Mesodermal cell (in vitro differentiated cells): ENCODE measurements around the gene ZCCHC7. TPM values are rescaled to one million over a fixed set of nuclear protein-coding genes. Genes with fewer than 3 reads are reported as not detected.
"Not testable (repeated sequence)": the region's sequence is repeated elsewhere in the genome, so short reads cannot be mapped to it uniquely, and the experiment has no call there.

Experiments used
- H3K27ac ChIP-seq: 2 replicates; pipeline ENCODE4 v1.7.0; 2013; ENCODE audit warnings: mild to moderate bottlenecking, low read depth, low read length, moderate library complexity; ENCODE audit not compliant: severe bottlenecking
- H3K36me3 ChIP-seq: 2 replicates; pipeline ENCODE4 v1.7.1; 2013; ENCODE audit warnings: mild to moderate bottlenecking, low read length, moderate library complexity; ENCODE audit not compliant: control insufficient read depth, insufficient read depth
- H3K4me1 ChIP-seq: one replicate; pipeline ENCODE4 v1.7.1; 2013; ENCODE audit warnings: mild to moderate bottlenecking, low read length; ENCODE audit not compliant: insufficient read depth, control insufficient read depth, poor library complexity, severe bottlenecking
- H3K4me3 ChIP-seq: 2 replicates; pipeline ENCODE4 v1.7.0; 2013; ENCODE audit warnings: low read length, control low read depth, mild to moderate bottlenecking; ENCODE audit not compliant: insufficient read depth, poor library complexity, severe bottlenecking; ENCODE audit errors: extremely low read depth
- H3K9me3 ChIP-seq: 2 replicates; pipeline ENCODE4 v1.7.1; 2013; ENCODE audit warnings: mild to moderate bottlenecking, low read length, moderate library complexity; ENCODE audit not compliant: control insufficient read depth
- WGBS, 2 experiments: methylation state at CpG; one replicate each; pipeline ENCODE4 v1.1.5; 2013; ENCODE audit warnings: missing lambda C conversion rate in 2 of 2; ENCODE audit not compliant: insufficient coverage in 2 of 2; 5-methylcytosine and 5-hydroxymethylcytosine counted together
- polyA plus RNA-seq, 2 experiments: library from polyadenylated mRNA; stranded (reverse); fragments of 50-300 nt; gene quantifications; one replicate each; pipeline ENCODE4 v1.2.3, GENCODE V29; 2013

Gene ZCCHC7
- polyA plus RNA-seq (2013, experiment 1 of 2) = 23.7 TPM
- polyA plus RNA-seq (2013, experiment 2 of 2) = 26.5 TPM

GRCh38 chr9:37119907-37120842, at the start of gene ZCCHC7:
TSS of gene ZCCHC7 (plus strand) at chr9:37120574.
- peaks cover 5% of the 10 kb centered on the region for H3K4me1 ChIP-seq
- no peaks in the 10 kb centered on the region for H3K36me3 ChIP-seq
- H3K9me3 ChIP-seq = peaks cover 5% of the 10 kb centered on the region
- peak within 1 kb of the TSS; percentile 80 for H3K4me3 ChIP-seq
- 9 to 11% methylated on average over 47 to 57 of the region's 82 CpGs for WGBS, 2 experiments
- peak within 1 kb of the TSS; percentile 91 for H3K27ac ChIP-seq

- H3K27ac ChIP-seq, H3K4me1 ChIP-seq: not testable (repeated sequence)
- 73 to 100% methylated on average over 2 of the region's 4 CpGs for WGBS, 2 experiments
Observed at GRCh38 chr9:37074790-37075189, 45.6 kb upstream of the ZCCHC7 start.

GRCh38 chr9:37079370-37080164, 40.8 kb upstream of the ZCCHC7 start:
- H3K4me1 ChIP-seq = no peaks in the 10 kb centered on the region
- H3K4me3 ChIP-seq = peak overlapping the region; percentile 86
- WGBS, 2 experiments = 4 to 6% methylated on average over 42 to 46 of the region's 63 CpGs
- H3K27ac ChIP-seq = peak overlapping the region; percentile 72
- peaks cover 5% of the 10 kb centered on the region for H3K9me3 ChIP-seq
- no peaks in the 10 kb centered on the region for H3K36me3 ChIP-seq

More at GRCh38 chr9:37074790-37075189, 45.6 kb upstream of the ZCCHC7 start:
- H3K9me3 ChIP-seq, H3K36me3 ChIP-seq, H3K4me3 ChIP-seq: not testable (repeated sequence)

GRCh38 chr9:37080165-37080628, 40.2 kb upstream of the ZCCHC7 start:
- not testable (repeated sequence) for H3K36me3 ChIP-seq, H3K4me1 ChIP-seq, H3K9me3 ChIP-seq
- Histone ChIP-seq H3K4me3 (peak overlapping the region; percentile 86), H3K27ac (peak overlapping the region; percentile 72)
- 0% methylated on average over 24 to 28 of the region's 32 CpGs for WGBS, 2 experiments

- 92 to 97% methylated on average over 13 to 16 of the region's 20 CpGs for WGBS, 2 experiments
- not testable (repeated sequence) for H3K36me3 ChIP-seq, H3K4me1 ChIP-seq, H3K4me3 ChIP-seq, H3K9me3 ChIP-seq, H3K27ac ChIP-seq
Observed at GRCh38 chr9:37081507-37081906, 38.9 kb upstream of the ZCCHC7 start.

GRCh38 chr9:37082214-37082765, 38.1 kb upstream of the ZCCHC7 start:
- H3K9me3 ChIP-seq = peaks cover 5% of the 10 kb centered on the region
- WGBS, 2 experiments = 80% methylated on average over 1 of the region's 4 CpGs; no CpG with 5 or more reads in 1 of the 2 experiments
- H3K36me3 ChIP-seq = peaks cover 9% of the 10 kb centered on the region
- H3K4me3 ChIP-seq = no peak overlapping the region
- H3K27ac ChIP-seq = no peak overlapping the region
- no peaks in the 10 kb centered on the region for H3K4me1 ChIP-seq

GRCh38 chr9:37083654-37084053, 36.7 kb upstream of the ZCCHC7 start:
- Histone ChIP-seq H3K27ac (no peak overlapping the region), H3K36me3 (peaks cover 17% of the 10 kb centered on the region), H3K4me3 (no peak overlapping the region), H3K4me1 (no peaks in the 10 kb centered on the region), H3K9me3 (peaks cover 5% of the 10 kb centered on the region)

- Histone ChIP-seq H3K4me3 (no peak overlapping the region), H3K36me3 (peaks cover 28% of the 10 kb centered on the region), H3K9me3 (no peaks in the 10 kb centered on the region), H3K27ac (no peak overlapping the region), H3K4me1 (no peaks in the 10 kb centered on the region)
- WGBS, 2 experiments = no CpG with 5 or more reads among the region's 1 CpG
Observed at GRCh38 chr9:37085233-37085632, 35.1 kb upstream of the ZCCHC7 start.

GRCh38 chr9:37092714-37093295, 27.6 kb upstream of the ZCCHC7 start:
- not testable (repeated sequence) for H3K4me3 ChIP-seq, H3K9me3 ChIP-seq, H3K4me1 ChIP-seq, H3K27ac ChIP-seq
- no CpG with 5 or more reads among the region's 5 CpGs for WGBS, 2 experiments
- peaks cover 17% of the 10 kb centered on the region for H3K36me3 ChIP-seq

GRCh38 chr9:37094751-37095150, 25.6 kb upstream of the ZCCHC7 start:
- Histone ChIP-seq H3K36me3 (peaks cover under 1% of the 10 kb centered on the region), H3K27ac (no peak overlapping the region), H3K4me1 (no peaks in the 10 kb centered on the region), H3K9me3 (no peaks in the 10 kb centered on the region), H3K4me3 (no peak overlapping the region)
- WGBS, 2 experiments = no CpG with 5 or more reads among the region's 1 CpG
